ENCODE results near the gene LIMS2. TPM values are rescaled to one million over a fixed set of nuclear protein-coding genes. Genes with fewer than 3 reads are reported as not detected.

Gene LIMS2
- total RNA-seq, 6 experiments from 2014 or later = 6.6 to 37.7 (median 19.5) TPM

DNA sequence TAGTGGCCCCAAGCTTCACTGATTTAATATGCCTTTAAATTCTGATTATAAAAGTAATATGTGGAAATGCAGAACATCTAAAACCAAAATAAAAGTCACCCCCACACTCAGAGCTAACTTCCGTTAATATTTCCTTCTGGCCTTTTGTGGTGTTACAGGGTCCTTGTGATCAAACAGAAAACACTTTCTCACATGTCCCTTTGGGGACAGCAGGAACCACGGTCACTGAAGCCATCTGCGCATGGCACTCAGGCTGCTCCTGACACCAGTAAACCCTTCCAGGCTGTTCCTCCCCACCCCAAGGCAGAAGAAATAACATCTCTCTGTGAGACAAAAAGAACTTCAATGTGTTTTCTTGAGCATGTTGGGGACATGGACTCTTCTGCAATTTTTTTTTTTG, 54.5 kb downstream of the LIMS2 start:
- no peaks in the 10 kb centered on the region for H3K4me1 ChIP-seq
- WGBS (ENCODE audit: insufficient coverage, low coverage, low lambda C conversion rate, missing lambda C conversion rate) = 43% methylated on average over 3 of the region's 3 CpGs
- H3K9me3 ChIP-seq = no peaks in the 10 kb centered on the region
- no peak overlapping the region for H3K4me3 ChIP-seq
- TF ChIP-seq POLR2A (IDR thresholded peaks at IDR 0.05) = no peak
- TF ChIP-seq, protein P1, sequence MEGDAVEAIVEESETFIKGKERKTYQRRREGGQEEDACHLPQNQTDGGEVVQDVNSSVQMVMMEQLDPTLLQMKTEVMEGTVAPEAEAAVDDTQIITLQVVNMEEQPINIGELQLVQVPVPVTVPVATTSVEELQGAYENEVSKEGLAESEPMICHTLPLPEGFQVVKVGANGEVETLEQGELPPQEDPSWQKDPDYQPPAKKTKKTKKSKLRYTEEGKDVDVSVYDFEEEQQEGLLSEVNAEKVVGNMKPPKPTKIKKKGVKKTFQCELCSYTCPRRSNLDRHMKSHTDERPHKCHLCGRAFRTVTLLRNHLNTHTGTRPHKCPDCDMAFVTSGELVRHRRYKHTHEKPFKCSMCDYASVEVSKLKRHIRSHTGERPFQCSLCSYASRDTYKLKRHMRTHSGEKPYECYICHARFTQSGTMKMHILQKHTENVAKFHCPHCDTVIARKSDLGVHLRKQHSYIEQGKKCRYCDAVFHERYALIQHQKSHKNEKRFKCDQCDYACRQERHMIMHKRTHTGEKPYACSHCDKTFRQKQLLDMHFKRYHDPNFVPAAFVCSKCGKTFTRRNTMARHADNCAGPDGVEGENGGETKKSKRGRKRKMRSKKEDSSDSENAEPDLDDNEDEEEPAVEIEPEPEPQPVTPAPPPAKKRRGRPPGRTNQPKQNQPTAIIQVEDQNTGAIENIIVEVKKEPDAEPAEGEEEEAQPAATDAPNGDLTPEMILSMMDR (IDR thresholded peaks at IDR 0.05) = no peak
- H3K27me3 ChIP-seq = no peaks in the 10 kb centered on the region
- DNase-seq (peak in 2 of 3 donors; percentile 2 to 11), ATAC-seq (no peak)
- H3K36me3 ChIP-seq = no peaks in the 10 kb centered on the region
- intact Hi-C loops (cut with DNase I) = no loop called here
- H3K27ac ChIP-seq = no peak overlapping the region

DNA sequence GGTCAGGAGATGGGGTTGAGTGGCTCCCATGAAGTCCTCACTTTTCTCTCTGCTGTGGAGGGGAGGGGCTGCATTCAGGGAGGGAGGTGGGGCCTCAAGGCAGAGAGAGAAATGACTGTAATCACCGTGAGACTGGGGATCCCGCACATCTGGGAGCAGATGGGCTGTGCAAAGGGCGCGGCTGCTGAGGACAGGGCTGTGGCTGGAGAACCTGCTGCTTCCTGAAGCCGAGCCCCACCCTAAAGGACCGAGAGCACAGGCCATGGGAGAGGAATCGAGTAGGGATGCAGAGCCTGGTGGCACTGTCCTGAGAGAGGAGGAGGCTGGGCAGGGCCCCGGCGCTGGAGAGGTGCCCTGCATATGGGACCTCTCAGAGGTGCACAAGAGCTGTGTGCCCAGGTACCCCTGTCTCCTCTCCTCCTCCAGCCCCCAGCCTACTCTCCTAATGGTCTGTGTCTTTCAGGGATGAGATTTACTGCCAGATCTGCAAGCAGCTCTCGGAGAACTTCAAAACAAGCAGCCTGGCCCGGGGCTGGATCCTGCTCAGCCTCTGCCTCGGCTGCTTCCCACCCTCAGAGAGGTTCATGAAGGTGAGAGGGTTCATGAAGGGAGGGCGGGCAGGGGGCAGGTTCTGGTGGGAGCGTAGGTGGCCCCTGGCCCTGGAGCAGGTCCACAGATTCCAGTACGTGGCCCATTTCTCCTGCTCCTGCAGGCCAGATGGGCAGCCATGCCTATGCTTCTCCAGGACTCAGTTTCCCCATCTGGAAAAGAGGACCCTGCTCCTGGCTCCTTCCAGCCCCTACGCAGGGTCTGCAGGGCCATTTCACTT, 55.2 kb downstream of the LIMS2 start:
- Histone ChIP-seq H3K36me3 (no peaks in the 10 kb centered on the region), H3K4me1 (no peaks in the 10 kb centered on the region), H3K9me3 (no peaks in the 10 kb centered on the region), H3K27me3 (no peaks in the 10 kb centered on the region), H3K4me3 (no peak overlapping the region), H3K27ac (no peak overlapping the region)
- WGBS (ENCODE audit: insufficient coverage, low coverage, low lambda C conversion rate, missing lambda C conversion rate) = no CpG with 5 or more reads among the region's 16 CpGs
- ATAC-seq = peak in 1 of 4 donors; percentile 15
- DNase-seq = peak in 2 of 3 donors; percentile 8 to 32
- intact Hi-C loops (cut with DNase I) = no loop called here
- TF ChIP-seq, protein P1 (IDR thresholded peaks at IDR 0.05) = no peak
- no peak for TF ChIP-seq POLR2A (IDR thresholded peaks at IDR 0.05)

DNA sequence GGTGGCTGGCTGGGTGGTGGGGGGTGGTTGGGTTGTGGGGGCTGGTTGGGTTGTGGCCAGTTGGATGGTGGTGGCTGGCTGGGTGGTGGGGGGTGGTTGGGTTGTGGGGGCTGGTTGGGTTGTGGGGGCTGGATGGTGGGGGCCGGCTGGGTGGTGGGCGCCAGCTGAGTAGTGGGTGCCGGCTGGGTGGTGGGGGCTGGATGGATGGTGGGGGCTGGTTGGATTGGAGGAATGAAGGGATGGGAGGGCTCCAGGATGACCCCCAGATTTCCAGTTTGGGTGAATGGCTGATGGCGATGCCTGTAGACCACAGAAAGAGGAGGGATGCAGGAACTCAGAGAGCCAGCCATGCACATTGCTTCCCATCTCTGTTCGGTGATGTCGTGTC, 56.1 kb downstream of the LIMS2 start:
- Histone ChIP-seq H3K4me3 (no peak overlapping the region), H3K27ac (no peak overlapping the region), H3K4me1 (no peaks in the 10 kb centered on the region), H3K9me3 (no peaks in the 10 kb centered on the region), H3K27me3 (no peaks in the 10 kb centered on the region), H3K36me3 (no peaks in the 10 kb centered on the region)
- TF ChIP-seq POLR2A (IDR thresholded peaks at IDR 0.05) = no peak
- TF ChIP-seq, protein P1 (IDR thresholded peaks at IDR 0.05) = no peak
- 100% methylated on average over 1 of the region's 6 CpGs for WGBS (ENCODE audit: insufficient coverage, low coverage, low lambda C conversion rate, missing lambda C conversion rate)
- ATAC-seq (no peak), DNase-seq (no peak)
- intact Hi-C loops (cut with DNase I) = no loop called here

DNA sequence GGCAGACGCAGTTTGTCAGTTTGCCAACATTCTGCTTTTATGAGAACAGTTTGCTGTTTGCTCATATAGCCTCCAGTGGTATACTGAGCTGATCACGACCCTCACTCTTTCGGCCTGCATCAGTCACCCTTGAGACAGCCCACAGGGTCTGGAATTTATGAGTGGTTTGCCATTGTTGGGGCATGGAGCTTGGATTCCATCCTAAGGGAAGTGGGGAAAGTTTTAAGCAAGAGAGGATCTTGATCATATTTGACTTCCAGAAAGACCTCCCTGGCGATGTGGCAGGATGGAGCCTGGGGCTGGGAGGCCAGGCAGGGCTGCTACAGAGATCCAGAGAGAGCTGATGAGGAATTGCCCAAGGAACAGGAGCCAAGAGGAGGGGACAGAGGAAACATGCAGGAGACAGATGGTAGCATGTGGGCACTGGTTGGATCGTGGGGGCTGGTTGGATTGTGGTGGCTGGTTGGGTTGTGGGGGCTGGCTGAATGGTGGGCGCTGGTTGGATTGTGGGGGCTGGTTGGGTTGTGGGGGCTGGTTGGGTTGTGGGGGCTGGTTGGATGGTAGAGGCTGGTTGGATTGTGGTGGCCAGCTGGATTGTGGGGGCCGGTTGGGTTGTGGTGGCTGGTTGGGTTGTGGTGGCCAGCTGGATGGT, 56.7 kb downstream of the LIMS2 start:
- Histone ChIP-seq H3K27ac (no peak overlapping the region), H3K36me3 (no peaks in the 10 kb centered on the region), H3K9me3 (no peaks in the 10 kb centered on the region), H3K27me3 (no peaks in the 10 kb centered on the region), H3K4me3 (no peak overlapping the region), H3K4me1 (no peaks in the 10 kb centered on the region)
- ATAC-seq (no peak), DNase-seq (peak in 1 of 3 donors; percentile 4)
- TF ChIP-seq, protein P1 (IDR thresholded peaks at IDR 0.05) = no peak
- no peak for TF ChIP-seq POLR2A (IDR thresholded peaks at IDR 0.05)
- WGBS (ENCODE audit: insufficient coverage, low coverage, low lambda C conversion rate, missing lambda C conversion rate) = 70% methylated on average over 5 of the region's 7 CpGs
- intact Hi-C loops (cut with DNase I) = no loop called here

Data from right lobe of liver (tissue), 6 donors.